Effector memory CD4-positive, alpha-beta T cell (primary cell): ENCODE data around the gene SLX4IP.

ENCODE experiments used
- DNase-seq, 3 donors: peaks; one replicate each; pipeline ENCODE4 v3.0.0-alpha.2; 2020
- H3K27ac ChIP-seq: 2 replicates; pipeline ENCODE4 v1.7.0; 2013; ENCODE audit warnings: mild to moderate bottlenecking, low read length, moderate library complexity; ENCODE audit not compliant: insufficient read depth, poor library complexity, severe bottlenecking
- H3K27me3 ChIP-seq: replicated peaks from 2 replicates; pipeline ENCODE4 v1.7.0; 2013; ENCODE audit warnings: mild to moderate bottlenecking, low read length; ENCODE audit not compliant: insufficient read depth, control insufficient read depth, poor library complexity, severe bottlenecking
- H3K36me3 ChIP-seq: 2 replicates; pipeline ENCODE4 v1.7.0; 2013; ENCODE audit warnings: mild to moderate bottlenecking, low read length, moderate library complexity; ENCODE audit not compliant: control insufficient read depth, insufficient read depth
- H3K4me1 ChIP-seq: 2 replicates; pipeline ENCODE4 v1.7.0; 2013; ENCODE audit warnings: low read length, mild to moderate bottlenecking; ENCODE audit not compliant: control insufficient read depth, insufficient read depth, poor library complexity, severe bottlenecking
- H3K4me3 ChIP-seq: 2 replicates; pipeline ENCODE4 v1.7.0; 2013; ENCODE audit warnings: low read length, low read depth, mild to moderate bottlenecking; ENCODE audit not compliant: insufficient read depth, poor library complexity, severe bottlenecking
- H3K9me3 ChIP-seq: 2 replicates; pipeline ENCODE4 v1.7.0; 2013; ENCODE audit warnings: mild to moderate bottlenecking, low read length, moderate library complexity; ENCODE audit not compliant: control insufficient read depth

Gene SLX4IP

DNA sequence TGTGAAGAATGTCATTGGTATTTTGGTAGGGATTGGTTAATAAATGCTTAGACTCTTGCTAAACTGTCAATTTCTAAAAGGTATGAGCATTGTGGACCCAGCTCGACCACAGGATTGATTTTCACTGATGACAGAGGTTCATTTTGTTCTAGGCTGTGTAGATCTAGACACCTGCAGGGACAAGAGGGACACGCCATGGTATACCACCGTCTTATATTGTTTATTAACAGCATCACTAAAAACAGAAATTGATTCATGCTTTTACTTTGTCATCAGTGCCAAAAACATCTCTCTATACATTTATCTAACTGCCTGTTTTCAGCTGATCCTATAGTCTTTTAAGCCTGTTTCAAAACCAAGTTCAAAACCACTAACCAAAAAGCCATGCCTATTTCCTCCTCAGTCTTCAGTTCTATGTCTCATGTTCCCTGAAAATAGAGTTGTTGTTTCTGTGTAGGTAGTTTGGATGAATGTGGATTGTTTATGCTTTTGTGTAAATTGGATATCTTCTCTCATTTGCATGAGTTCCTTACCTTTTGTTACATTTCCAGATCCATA lies 128.9 kb downstream of the SLX4IP start:
- no peak for DNase-seq
- Histone ChIP-seq H3K27me3 (no peaks in the 10 kb centered on the region), H3K4me3 (no peak overlapping the region), H3K27ac (no peak overlapping the region), H3K4me1 (no peaks in the 10 kb centered on the region), H3K9me3 (no peaks in the 10 kb centered on the region), H3K36me3 (no peaks in the 10 kb centered on the region)

DNA sequence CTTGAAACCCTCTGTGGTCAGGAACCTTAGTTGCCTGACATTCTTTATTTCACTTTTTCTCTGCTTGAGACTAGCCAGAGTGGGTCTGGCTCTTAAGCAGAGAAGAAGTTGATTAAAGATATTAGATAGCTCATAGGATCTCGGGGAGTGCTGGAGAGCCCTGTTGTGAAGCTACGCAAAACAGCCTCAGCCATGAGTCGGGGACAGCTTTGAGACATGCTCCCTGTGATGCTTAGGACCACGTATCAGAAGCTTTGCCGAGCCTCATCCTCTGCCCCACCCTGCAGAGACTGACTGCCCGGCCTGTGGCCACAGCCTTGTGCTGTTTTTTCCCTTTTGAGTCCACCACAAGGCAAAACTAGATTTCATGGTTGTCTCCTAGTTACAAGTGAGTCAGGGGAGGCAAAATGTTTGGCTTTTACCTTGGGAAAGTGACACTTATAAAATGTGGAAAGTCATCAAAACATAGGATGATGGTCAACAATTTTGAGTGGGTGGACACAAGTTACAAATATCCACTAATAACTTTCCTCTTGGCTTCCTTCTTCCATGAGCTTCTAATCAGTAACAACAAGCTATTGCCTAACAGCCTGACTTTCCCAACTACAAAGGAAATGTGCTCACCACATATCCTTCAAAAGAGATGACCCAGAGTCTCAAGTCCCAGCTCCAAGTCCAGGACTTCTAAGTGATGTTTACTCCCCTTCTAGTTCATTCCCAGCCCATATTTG lies 130.3 kb downstream of the SLX4IP start:
- no peaks in the 10 kb centered on the region for H3K4me1 ChIP-seq
- H3K9me3 ChIP-seq = no peaks in the 10 kb centered on the region
- no peaks in the 10 kb centered on the region for H3K27me3 ChIP-seq
- no peak overlapping the region for H3K4me3 ChIP-seq
- no peak overlapping the region for H3K27ac ChIP-seq
- no peaks in the 10 kb centered on the region for H3K36me3 ChIP-seq
- DNase-seq = no peak

DNA sequence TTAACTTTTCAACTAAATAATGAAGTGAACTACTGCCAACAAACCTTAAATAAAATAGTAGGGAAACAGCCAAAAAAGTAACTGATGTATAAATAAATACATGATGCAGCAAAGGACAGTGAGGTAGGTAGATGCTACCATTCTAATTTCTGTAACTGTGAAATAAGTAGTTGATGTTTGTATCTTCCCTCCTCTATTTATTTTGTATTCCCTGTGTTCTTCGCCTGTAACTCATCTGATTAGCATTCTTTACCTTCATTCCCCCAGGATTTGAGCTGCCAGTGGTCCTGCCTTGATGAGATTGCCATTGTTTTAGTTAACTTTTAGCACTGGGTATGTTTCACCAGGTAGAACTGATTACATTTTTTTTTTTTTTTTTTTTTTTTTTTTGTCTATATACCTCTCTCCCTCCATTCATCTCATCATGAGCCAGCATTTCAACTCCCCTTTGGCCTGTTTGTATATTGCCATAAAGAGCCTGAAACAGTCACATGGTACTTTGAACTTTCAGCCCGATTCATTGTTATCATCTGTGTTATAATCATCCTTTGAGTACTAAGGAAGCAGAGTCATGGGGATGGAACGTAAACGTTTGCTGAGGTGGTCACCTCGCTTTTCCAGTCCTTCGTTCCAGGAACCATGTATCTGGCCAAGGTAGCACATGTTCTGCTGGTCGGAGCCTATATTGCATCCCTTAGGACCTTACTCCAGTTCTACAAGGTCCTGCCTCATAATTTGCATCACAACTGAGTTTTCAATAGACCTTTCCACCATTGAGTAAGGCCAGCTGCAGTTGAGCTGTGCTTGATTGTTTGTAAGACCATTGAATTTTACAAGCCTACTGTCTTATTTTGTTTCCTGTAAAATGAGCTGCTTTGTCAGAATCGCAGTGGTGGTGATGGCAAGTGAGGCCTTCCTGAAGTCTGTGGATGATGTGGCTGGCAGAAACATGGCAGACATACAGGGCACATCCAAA lies 131.1 kb downstream of the SLX4IP start:
- Histone ChIP-seq H3K4me3 (no peak overlapping the region), H3K9me3 (no peaks in the 10 kb centered on the region), H3K27me3 (no peaks in the 10 kb centered on the region), H3K4me1 (no peaks in the 10 kb centered on the region), H3K27ac (no peak overlapping the region), H3K36me3 (no peaks in the 10 kb centered on the region)
- no peak for DNase-seq

DNA sequence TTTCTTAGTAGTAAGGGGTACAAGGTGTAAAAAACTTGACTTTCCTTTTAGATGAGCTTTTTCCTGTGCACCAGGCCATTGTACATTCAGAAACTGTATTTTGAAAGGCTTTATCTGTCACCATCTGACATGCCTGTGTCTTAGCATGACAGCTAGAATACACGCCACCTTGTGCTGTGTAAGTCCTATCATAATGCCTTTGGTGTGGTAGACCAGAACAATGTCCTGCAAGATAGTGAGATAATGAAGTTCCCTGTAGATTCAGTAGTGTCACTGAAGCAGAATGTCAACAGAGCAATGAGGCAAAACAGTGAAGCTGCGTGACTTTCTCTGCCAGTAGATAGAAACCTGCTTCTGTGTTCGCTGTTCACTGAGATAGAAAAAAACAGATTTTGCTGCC lies 132.9 kb downstream of the SLX4IP start:
- Histone ChIP-seq H3K36me3 (no peaks in the 10 kb centered on the region), H3K9me3 (no peaks in the 10 kb centered on the region), H3K27ac (no peak overlapping the region), H3K4me1 (no peaks in the 10 kb centered on the region), H3K4me3 (no peak overlapping the region), H3K27me3 (no peaks in the 10 kb centered on the region)
- no peak for DNase-seq

DNA sequence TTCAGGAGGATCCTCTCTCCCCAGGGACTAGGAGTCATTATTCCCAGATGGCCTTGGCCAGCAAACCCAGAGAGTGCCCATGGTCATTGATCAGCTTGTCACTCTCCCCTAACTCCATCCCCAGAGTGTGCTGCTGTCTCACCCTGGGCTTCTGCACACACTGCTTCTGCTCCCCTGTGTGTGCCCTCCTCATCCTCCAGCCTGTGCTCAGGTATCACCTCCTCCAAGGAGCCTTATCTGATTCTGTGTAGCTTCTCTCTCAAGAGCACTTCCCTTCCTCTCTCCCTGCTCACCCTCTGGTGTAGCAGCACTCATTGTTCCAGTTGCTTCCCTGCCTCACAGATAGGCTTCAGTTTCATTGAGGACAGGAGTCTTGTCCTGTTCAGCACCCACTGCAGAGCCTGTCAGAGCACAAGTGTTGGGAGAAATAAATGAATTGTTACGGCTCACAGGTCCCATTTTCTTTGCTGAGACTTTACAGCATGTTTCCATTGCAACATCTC lies 136.3 kb downstream of the SLX4IP start:
- H3K4me1 ChIP-seq = no peaks in the 10 kb centered on the region
- no peaks in the 10 kb centered on the region for H3K9me3 ChIP-seq
- no peak for DNase-seq
- H3K27ac ChIP-seq = no peak overlapping the region
- H3K27me3 ChIP-seq = no peaks in the 10 kb centered on the region
- no peaks in the 10 kb centered on the region for H3K36me3 ChIP-seq
- H3K4me3 ChIP-seq = no peak overlapping the region

DNA sequence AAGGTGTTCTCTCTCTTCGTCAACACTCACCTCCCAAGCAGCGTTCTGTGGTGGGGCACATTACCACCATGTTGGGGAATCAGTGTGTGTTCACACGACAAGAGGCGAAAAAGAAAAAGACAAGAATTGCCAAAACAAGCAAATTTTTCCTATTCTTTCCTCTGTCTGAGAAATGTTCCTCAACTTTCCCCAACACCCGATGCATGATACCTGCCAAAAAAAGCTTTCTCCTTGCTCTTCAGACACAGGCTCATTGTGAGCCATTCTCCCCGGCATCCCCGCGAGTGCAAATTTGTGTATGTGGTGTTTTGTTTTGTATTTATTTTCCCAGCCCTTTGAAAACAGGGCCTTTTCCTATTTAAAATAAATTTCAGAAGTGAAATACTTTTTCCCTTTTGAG lies 137.7 kb downstream of the SLX4IP start:
- DNase-seq = no peak
- no peak overlapping the region for H3K27ac ChIP-seq
- no peaks in the 10 kb centered on the region for H3K4me1 ChIP-seq
- no peaks in the 10 kb centered on the region for H3K27me3 ChIP-seq
- H3K4me3 ChIP-seq = no peak overlapping the region
- no peaks in the 10 kb centered on the region for H3K36me3 ChIP-seq
- H3K9me3 ChIP-seq = no peaks in the 10 kb centered on the region

DNA sequence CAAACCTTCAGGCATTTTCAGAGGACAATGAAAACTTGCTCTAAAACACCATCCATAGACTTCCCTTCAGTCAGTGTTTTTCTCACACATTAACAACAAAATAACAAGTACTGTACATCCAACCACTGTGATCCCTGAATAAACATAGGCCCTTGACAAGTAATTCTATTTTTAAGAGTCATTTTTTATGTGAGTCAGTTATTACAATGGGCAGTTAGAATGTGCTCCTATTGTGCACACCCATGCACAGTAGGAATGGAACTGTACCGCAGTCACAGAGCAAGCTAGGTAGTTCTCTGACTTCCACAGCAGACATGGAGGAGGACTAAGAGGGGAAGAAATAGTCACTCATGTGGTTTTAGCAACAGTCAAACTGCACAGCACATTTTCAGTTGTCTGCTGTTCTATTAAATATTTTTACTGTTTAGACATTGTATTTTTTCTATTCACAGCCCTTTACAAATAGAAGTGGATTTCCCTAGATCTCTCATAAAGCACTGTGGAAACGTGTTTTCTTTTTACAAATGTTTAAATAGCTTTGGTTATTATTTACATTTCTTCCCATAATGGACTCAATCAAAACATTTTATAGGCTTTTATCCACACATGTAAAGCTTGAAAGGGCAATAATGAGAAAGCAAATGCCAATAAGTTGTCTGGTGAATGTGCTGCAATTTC lies 138.3 kb downstream of the SLX4IP start:
- no peak for DNase-seq

DNA sequence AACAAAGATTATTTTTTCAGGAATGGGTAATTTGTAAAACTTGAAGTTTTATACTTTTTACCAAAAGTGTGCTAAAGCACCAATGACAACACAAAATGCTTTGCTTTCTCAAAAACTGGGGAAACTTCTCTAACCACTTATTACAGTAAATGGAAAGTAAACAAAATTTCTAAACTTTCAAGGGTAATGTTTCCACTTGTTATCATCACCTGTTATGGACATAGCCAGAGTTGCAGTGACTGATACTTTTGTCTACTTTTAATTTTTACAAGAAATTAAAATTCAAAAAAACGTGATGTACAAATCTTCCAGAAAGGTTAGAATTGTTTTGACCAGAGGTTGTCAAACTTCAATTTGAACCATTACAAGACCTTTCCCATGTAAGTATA lies 138.8 kb downstream of the SLX4IP start:
- no peaks in the 10 kb centered on the region for H3K4me1 ChIP-seq
- H3K4me3 ChIP-seq = no peak overlapping the region
- DNase-seq = no peak
- H3K27ac ChIP-seq = no peak overlapping the region
- H3K9me3 ChIP-seq = no peaks in the 10 kb centered on the region
- H3K36me3 ChIP-seq = no peaks in the 10 kb centered on the region
- no peaks in the 10 kb centered on the region for H3K27me3 ChIP-seq

More for the DNA sequence above, 138.3 kb downstream of the SLX4IP start:
- H3K27ac ChIP-seq = no peak overlapping the region
- H3K36me3 ChIP-seq = no peaks in the 10 kb centered on the region
- H3K4me3 ChIP-seq = no peak overlapping the region
- H3K4me1 ChIP-seq = no peaks in the 10 kb centered on the region
- H3K9me3 ChIP-seq = no peaks in the 10 kb centered on the region
- no peaks in the 10 kb centered on the region for H3K27me3 ChIP-seq

DNA sequence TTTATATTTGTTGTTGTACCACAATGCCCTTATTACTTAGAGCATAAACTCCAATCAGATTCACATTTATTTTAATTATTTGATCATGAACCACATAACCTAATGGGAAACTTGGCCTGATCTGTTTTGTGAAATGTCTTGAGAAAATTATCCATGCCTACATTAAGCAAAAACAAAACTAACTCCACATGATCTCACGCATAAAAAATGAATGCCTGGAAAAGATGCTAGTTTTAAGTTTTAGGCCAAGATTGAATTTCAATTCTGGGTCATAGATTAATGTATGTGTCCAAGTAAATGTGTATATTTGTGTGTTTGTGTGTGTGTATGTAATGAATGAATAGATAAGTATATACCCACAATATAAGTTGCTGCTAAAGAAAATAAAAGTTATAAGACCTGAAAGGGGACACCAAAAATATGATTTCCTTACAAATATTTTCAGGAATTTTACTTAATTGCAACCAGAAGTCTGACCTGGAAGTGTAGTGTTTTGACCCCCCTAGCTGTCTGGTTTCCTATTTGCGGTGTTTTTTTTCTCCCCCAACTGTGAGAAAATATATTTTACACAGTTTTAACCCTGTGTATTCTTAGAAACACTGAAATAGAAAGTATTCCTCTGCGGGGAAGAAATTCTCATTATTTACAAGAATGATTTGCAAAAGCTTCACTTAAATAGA lies 141.4 kb downstream of the SLX4IP start:
- Histone ChIP-seq H3K9me3 (no peaks in the 10 kb centered on the region), H3K27me3 (no peaks in the 10 kb centered on the region), H3K27ac (no peak overlapping the region), H3K4me3 (no peak overlapping the region), H3K4me1 (no peaks in the 10 kb centered on the region), H3K36me3 (no peaks in the 10 kb centered on the region)
- DNase-seq = no peak
